Loucy (cell line): ENCODE measurements around the gene FABP6.

Experiments
- H2AFZ ChIP-seq: fragments of 200-600 bp; sonication (generic); 2 replicates; pipeline ENCODE4 v1.6.0; 2016; ENCODE audit warnings: antibody characterized with exemption, mild to moderate bottlenecking, low read length, moderate library complexity
- H3F3A ChIP-seq: fragments of 200-600 bp; 2 replicates; pipeline ENCODE4 v1.6.0; 2016; ENCODE audit warnings: antibody characterized with exemption, low read depth, mild to moderate bottlenecking
- H3K27me3 ChIP-seq: fragments of 200-600 bp; sonication (generic); 2 replicates; pipeline ENCODE4 v1.6.1; 2014; ENCODE audit warnings: low read length, mild to moderate bottlenecking; ENCODE audit not compliant: insufficient read depth, poor library complexity, severe bottlenecking
- H3K36me3 ChIP-seq: fragments of 200-600 bp; sonication (generic); 2 replicates; pipeline ENCODE4 v1.6.1; 2016; ENCODE audit warnings: low read length; ENCODE audit not compliant: insufficient read depth
- H3K4me1 ChIP-seq: fragments of 200-600 bp; sonication (generic); 2 replicates; pipeline ENCODE4 v1.5.1; 2014; ENCODE audit warnings: low read length, mild to moderate bottlenecking; ENCODE audit not compliant: insufficient read depth, poor library complexity, severe bottlenecking
- H3K4me2 ChIP-seq: fragments of 200-600 bp; sonication (generic); 2 replicates; pipeline ENCODE4 v1.6.0; 2014; ENCODE audit warnings: antibody characterized with exemption, low read length, low read depth, mild to moderate bottlenecking; ENCODE audit not compliant: poor library complexity, severe bottlenecking
- H3K4me3 ChIP-seq: fragments of 200-600 bp; sonication (generic); 2 replicates; pipeline ENCODE4 v1.5.1; 2014; ENCODE audit warnings: low read length, mild to moderate bottlenecking, mixed read lengths; ENCODE audit not compliant: poor library complexity, severe bottlenecking
- H3K79me2 ChIP-seq: fragments of 200-600 bp; sonication (generic); 2 replicates; pipeline ENCODE4 v1.6.1; 2014; ENCODE audit warnings: low read length; ENCODE audit not compliant: insufficient read depth
- H3K9ac ChIP-seq: fragments of 200-600 bp; sonication (generic); 2 replicates; pipeline ENCODE4 v1.6.0; 2014; ENCODE audit warnings: mild to moderate bottlenecking, low read depth, low read length, moderate library complexity; ENCODE audit not compliant: poor library complexity, severe bottlenecking
- H3K9me2 ChIP-seq: fragments of 200-600 bp; sonication (generic); replicated peaks from 2 replicates; pipeline ENCODE4 v1.6.1; 2016; ENCODE audit warnings: low read depth, low read length, mixed read lengths
- H3K9me3 ChIP-seq: fragments of 200-600 bp; sonication (generic); 2 replicates; pipeline ENCODE4 v1.6.1; 2014; ENCODE audit warnings: mild to moderate bottlenecking, antibody characterized with exemption, low read length, low read depth; ENCODE audit not compliant: insufficient read depth
- H4K20me1 ChIP-seq: fragments of 200-600 bp; sonication (generic); 2 replicates; pipeline ENCODE4 v1.6.0; 2014; ENCODE audit warnings: antibody characterized with exemption, low read length, mild to moderate bottlenecking; ENCODE audit not compliant: insufficient read depth, poor library complexity, severe bottlenecking
- EZH2phosphoT487 ChIP-seq: fragments of 200-600 bp; IDR thresholded peaks from 2 replicates; pipeline ENCODE4 v1.6.1; 2018; ENCODE audit warnings: antibody characterized with exemption, mild to moderate bottlenecking, moderate library complexity, borderline replicate concordance
- TF ChIP-seq, protein P1 (sequence below): fragments of 200-600 bp; sonication (generic); conservative IDR thresholded peaks from 2 replicates; pipeline ENCODE4 v1.5.1; 2014; ENCODE audit warnings: mild to moderate bottlenecking, antibody characterized with exemption, low read length

FABP6 gene

GRCh38 chr5:160235731-160236130, 6.4 kb downstream of the FABP6 start:
- Histone ChIP-seq H3K79me2 (no peaks in the 10 kb centered on the region), H3K9ac (no peak overlapping the region), H3K27me3 (no peaks in the 10 kb centered on the region), H3K36me3 (no peaks in the 10 kb centered on the region), H3K4me3 (no peak overlapping the region), H4K20me1 (no peaks in the 10 kb centered on the region), H3K9me3 (no peaks in the 10 kb centered on the region), H3K4me1 (no peaks in the 10 kb centered on the region), H2AFZ (no peak overlapping the region), H3K4me2 (no peak overlapping the region), H3K9me2 (no peaks in the 10 kb centered on the region), H3F3A (no peaks in the 10 kb centered on the region)
- TF ChIP-seq, protein P1, sequence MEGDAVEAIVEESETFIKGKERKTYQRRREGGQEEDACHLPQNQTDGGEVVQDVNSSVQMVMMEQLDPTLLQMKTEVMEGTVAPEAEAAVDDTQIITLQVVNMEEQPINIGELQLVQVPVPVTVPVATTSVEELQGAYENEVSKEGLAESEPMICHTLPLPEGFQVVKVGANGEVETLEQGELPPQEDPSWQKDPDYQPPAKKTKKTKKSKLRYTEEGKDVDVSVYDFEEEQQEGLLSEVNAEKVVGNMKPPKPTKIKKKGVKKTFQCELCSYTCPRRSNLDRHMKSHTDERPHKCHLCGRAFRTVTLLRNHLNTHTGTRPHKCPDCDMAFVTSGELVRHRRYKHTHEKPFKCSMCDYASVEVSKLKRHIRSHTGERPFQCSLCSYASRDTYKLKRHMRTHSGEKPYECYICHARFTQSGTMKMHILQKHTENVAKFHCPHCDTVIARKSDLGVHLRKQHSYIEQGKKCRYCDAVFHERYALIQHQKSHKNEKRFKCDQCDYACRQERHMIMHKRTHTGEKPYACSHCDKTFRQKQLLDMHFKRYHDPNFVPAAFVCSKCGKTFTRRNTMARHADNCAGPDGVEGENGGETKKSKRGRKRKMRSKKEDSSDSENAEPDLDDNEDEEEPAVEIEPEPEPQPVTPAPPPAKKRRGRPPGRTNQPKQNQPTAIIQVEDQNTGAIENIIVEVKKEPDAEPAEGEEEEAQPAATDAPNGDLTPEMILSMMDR: no peak
- no peak for TF ChIP-seq EZH2phosphoT487

- H3K4me1 ChIP-seq: no peaks in the 10 kb centered on the region
- no peaks in the 10 kb centered on the region for H3K9me3 ChIP-seq
- TF ChIP-seq, protein P1: no peak
- TF ChIP-seq EZH2phosphoT487: no peak
- no peak overlapping the region for H2AFZ ChIP-seq
- H3K79me2 ChIP-seq: no peaks in the 10 kb centered on the region
- no peaks in the 10 kb centered on the region for H3F3A ChIP-seq
- H4K20me1 ChIP-seq: no peaks in the 10 kb centered on the region
- H3K36me3 ChIP-seq: no peaks in the 10 kb centered on the region
- no peak overlapping the region for H3K9ac ChIP-seq
- H3K4me2 ChIP-seq: no peak overlapping the region
- H3K9me2 ChIP-seq: no peaks in the 10 kb centered on the region
- no peak overlapping the region for H3K4me3 ChIP-seq
- H3K27me3 ChIP-seq: no peaks in the 10 kb centered on the region
These were observed 8.3 kb downstream of the FABP6 start for GRCh38 chr5:160237571-160238093.

DNA sequence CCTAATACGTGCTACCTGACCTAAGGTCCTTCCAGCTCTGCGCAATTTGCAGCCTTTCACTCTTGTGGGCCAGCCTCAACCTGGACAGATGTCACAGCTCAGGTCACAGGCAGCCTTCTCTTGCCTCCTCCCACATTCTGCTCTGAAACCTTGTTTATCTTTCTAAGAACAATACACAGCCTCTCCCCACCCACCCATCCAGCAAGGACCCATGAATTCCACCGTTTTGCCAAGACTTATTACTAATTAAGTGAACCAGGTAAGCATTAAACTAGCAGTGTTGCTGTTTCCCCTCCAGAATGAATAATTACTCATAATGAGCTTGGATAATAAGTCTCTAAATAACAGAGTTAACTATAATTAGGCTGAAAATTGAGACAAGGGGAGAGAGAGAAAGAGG, 11.0 kb downstream of the FABP6 start:
- Histone ChIP-seq H3F3A (no peaks in the 10 kb centered on the region), H3K4me1 (no peaks in the 10 kb centered on the region), H3K4me2 (no peak overlapping the region), H3K36me3 (no peaks in the 10 kb centered on the region), H3K27me3 (no peaks in the 10 kb centered on the region), H3K9ac (no peak overlapping the region), H3K9me3 (no peaks in the 10 kb centered on the region), H2AFZ (no peak overlapping the region), H4K20me1 (no peaks in the 10 kb centered on the region), H3K9me2 (no peaks in the 10 kb centered on the region), H3K4me3 (no peak overlapping the region), H3K79me2 (no peaks in the 10 kb centered on the region)
- TF ChIP-seq EZH2phosphoT487: no peak
- TF ChIP-seq, protein P1: no peak
